Ascending aorta (tissue), 2 donors: Measurements from ENCODE around the gene SNX25. TPM values are rescaled to one million over a fixed set of nuclear protein-coding genes. Genes with fewer than 3 reads are reported as not detected.

Experiments
- DNase-seq, 2 donors: peaks; one replicate each; pipeline ENCODE4 v3.0.0-alpha.2; 2019; ENCODE audit warnings: low spot score in 2 of 2
- H3K27ac ChIP-seq, 2 donors: fragments of 200-600 bp; sonication (generic); one replicate each; pipeline ENCODE4 v1.5.1; 2016 to 2017; ENCODE audit warnings: mild to moderate bottlenecking in 1 of 2
- H3K27me3 ChIP-seq: fragments of 200-600 bp; sonication (generic); one replicate; pipeline ENCODE4 v1.5.1; 2017
- H3K36me3 ChIP-seq, 2 donors: fragments of 200-600 bp; sonication (generic); one replicate each; pipeline ENCODE4 v1.5.1; 2016
- H3K4me1 ChIP-seq, 2 donors: fragments of 200-600 bp; sonication (generic); one replicate each; pipeline ENCODE4 v1.5.1; 2016 to 2017; ENCODE audit warnings: mild to moderate bottlenecking in 1 of 2
- H3K4me3 ChIP-seq, 2 donors: fragments of 200-600 bp; sonication (generic); one replicate each; pipeline ENCODE4 v1.5.1; 2016 to 2017; ENCODE audit warnings: mild to moderate bottlenecking in 1 of 2
- H3K9me3 ChIP-seq, 2 donors: fragments of 200-600 bp; sonication (generic); one replicate each; pipeline ENCODE4 v1.5.1; 2016
- CTCF ChIP-seq, 3 experiments: fragments of 200-600 bp in 2 of 3; fragments of 450-650 bp in 1 of 3; sonication (generic) in 2 of 3; IDR thresholded peaks; one replicate each; pipeline ENCODE4 v1.5.1; 2016 to 2019; ENCODE audit warnings: antibody characterized with exemption in 3 of 3, mild to moderate bottlenecking in 1 of 3, moderate library complexity in 1 of 3
- intact Hi-C: fragments of 100-400 bp; cut with DNase I; formaldehyde crosslinking; loops from one replicate; pipeline ENCODE4 v1.15.1; 2023
- total RNA-seq: library from RNA; depleted of rRNA; stranded (reverse); fragments of >200 nt; gene quantifications from one replicate; pipeline ENCODE4 v1.1.0, GENCODE V29; 2016

SNX25 gene
- total RNA-seq, 1 donor from 2014 or later: 18.7 TPM

GRCh38 chr4:185259719-185260118 lies 50.3 kb downstream of the SNX25 start:
- no peaks in the 10 kb centered on the region for H3K27me3 ChIP-seq
- H3K36me3 ChIP-seq: no peaks in the 10 kb centered on the region
- peaks cover 2 to 3% of the 10 kb centered on the region in 2 donors for H3K4me1 ChIP-seq
- TF ChIP-seq CTCF (IDR thresholded peaks at IDR 0.05): no peak
- H3K4me3 ChIP-seq: no peak overlapping the region
- H3K9me3 ChIP-seq: no peaks in the 10 kb centered on the region
- intact Hi-C loops: no loop called here
- H3K27ac ChIP-seq: no peak overlapping the region
- DNase-seq: no peak

GRCh38 chr4:185261946-185262345 lies 52.5 kb downstream of the SNX25 start:
- intact Hi-C loops: no loop called here

GRCh38 chr4:185263419-185263818 lies 54.0 kb downstream of the SNX25 start:
- H3K27ac ChIP-seq: no peak overlapping the region
- peaks cover 2 to 3% of the 10 kb centered on the region in 2 donors for H3K4me1 ChIP-seq
- no peak for DNase-seq
- intact Hi-C loops: no loop called here
- H3K36me3 ChIP-seq: peaks cover 3 to 18% of the 10 kb centered on the region in 2 donors
- TF ChIP-seq CTCF (IDR thresholded peaks at IDR 0.05): no peak
- no peak overlapping the region for H3K4me3 ChIP-seq
- H3K27me3 ChIP-seq: no peaks in the 10 kb centered on the region
- H3K9me3 ChIP-seq: no peaks in the 10 kb centered on the region

More at GRCh38 chr4:185261946-185262345, 52.5 kb downstream of the SNX25 start:
- Histone ChIP-seq H3K27me3 (no peaks in the 10 kb centered on the region), H3K4me3 (no peak overlapping the region), H3K27ac (no peak overlapping the region), H3K9me3 (no peaks in the 10 kb centered on the region), H3K4me1 (peaks cover 2 to 3% of the 10 kb centered on the region in 2 donors), H3K36me3 (peaks cover 0 to 6% of the 10 kb centered on the region in 2 donors)
- DNase-seq: no peak
- TF ChIP-seq CTCF (IDR thresholded peaks at IDR 0.05): no peak

- no peak for DNase-seq
- Histone ChIP-seq H3K27ac (no peak overlapping the region), H3K4me1 (peaks cover 2 to 3% of the 10 kb centered on the region in 2 donors), H3K9me3 (no peaks in the 10 kb centered on the region), H3K4me3 (no peak overlapping the region), H3K36me3 (peaks cover 3 to 18% of the 10 kb centered on the region in 2 donors), H3K27me3 (no peaks in the 10 kb centered on the region)
- TF ChIP-seq CTCF (IDR thresholded peaks at IDR 0.05): no peak
- intact Hi-C loops: no loop called here
Measured at GRCh38 chr4:185265942-185266341, 56.5 kb downstream of the SNX25 start.

GRCh38 chr4:185269286-185269685 lies 59.9 kb downstream of the SNX25 start:
- no peak for DNase-seq
- no peaks in the 10 kb centered on the region for H3K9me3 ChIP-seq
- TF ChIP-seq CTCF (IDR thresholded peaks at IDR 0.05): no peak
- no peak overlapping the region for H3K4me3 ChIP-seq
- H3K27ac ChIP-seq: no peak overlapping the region
- peaks cover 0 to 2% of the 10 kb centered on the region in 2 donors for H3K4me1 ChIP-seq
- intact Hi-C loops: no loop called here
- peaks cover 3 to 18% of the 10 kb centered on the region in 2 donors for H3K36me3 ChIP-seq
- H3K27me3 ChIP-seq: no peaks in the 10 kb centered on the region

- Histone ChIP-seq H3K27ac (no peak overlapping the region), H3K9me3 (no peaks in the 10 kb centered on the region), H3K27me3 (no peaks in the 10 kb centered on the region), H3K4me1 (peaks cover 0 to 8% of the 10 kb centered on the region in 2 donors), H3K4me3 (no peak overlapping the region), H3K36me3 (peaks cover 3 to 17% of the 10 kb centered on the region in 2 donors)
- no peak for TF ChIP-seq CTCF (IDR thresholded peaks at IDR 0.05)
- no peak for DNase-seq
- intact Hi-C loops: no loop called here
Measured at GRCh38 chr4:185270037-185270436, 60.6 kb downstream of the SNX25 start.
